SK-N-SH treated with all-trans-retinoic acid at 6 μM for 48 hours (cell line): ENCODE measurements around the gene ERI3.

ENCODE experiments used
- ATAC-seq: fragments of 200-7000 bp; cut with Tn5 transposase; 3 replicates; pipeline ENCODE4 v1.9.1; 2020; ENCODE audit warnings: mild to moderate bottlenecking, moderate library complexity
- ARNTL ChIP-seq: fragments of 450-650 bp; formaldehyde crosslinking; IDR thresholded peaks from 2 replicates; pipeline ENCODE4 v1.5.0; 2020; ENCODE audit warnings: low read depth, mild to moderate bottlenecking, moderate library complexity, borderline replicate concordance
- CSDC2 ChIP-seq: fragments of 250-450 bp; sonication (Bioruptor Pico); IDR thresholded peaks from 2 replicates; pipeline ENCODE4 v1.5.0; 2020; ENCODE audit warnings: mild to moderate bottlenecking, moderate library complexity
- ESRRG ChIP-seq: fragments of 250-450 bp; sonication (Bioruptor Pico); IDR thresholded peaks from 2 replicates; pipeline ENCODE4 v1.6.1; 2021; ENCODE audit warnings: mild to moderate bottlenecking
- GLIS3 ChIP-seq: fragments of 250-450 bp; sonication (Bioruptor Pico); IDR thresholded peaks from 2 replicates; pipeline ENCODE4 v1.5.0; 2020; ENCODE audit warnings: mild to moderate bottlenecking, moderate library complexity
- ISL1 ChIP-seq: fragments of 250-450 bp; sonication (Bioruptor Pico); IDR thresholded peaks from 2 replicates; pipeline ENCODE4 v2.1.2; 2022; ENCODE audit warnings: mild to moderate bottlenecking, moderate library complexity
- OSR1 ChIP-seq: fragments of 250-450 bp; sonication (Bioruptor Pico); IDR thresholded peaks from 2 replicates; pipeline ENCODE4 v1.8.0; 2022; ENCODE audit warnings: moderate library complexity, mild to moderate bottlenecking, inconsistent platforms
- PPARA ChIP-seq: fragments of 250-450 bp; sonication (Bioruptor Pico); IDR thresholded peaks from 2 replicates; pipeline ENCODE4 v1.5.0; 2020; ENCODE audit warnings: mild to moderate bottlenecking, borderline replicate concordance
- RARB ChIP-seq: fragments of 250-450 bp; sonication (Bioruptor Pico); IDR thresholded peaks from 2 replicates; pipeline ENCODE4 v1.8.0; 2021; ENCODE audit warnings: mild to moderate bottlenecking, moderate library complexity
- TCF4 ChIP-seq: fragments of 250-450 bp; sonication (Bioruptor Pico); IDR thresholded peaks from 2 replicates; pipeline ENCODE4 v1.8.0; 2021; ENCODE audit warnings: mild to moderate bottlenecking, moderate library complexity, borderline replicate concordance
- TOX ChIP-seq: fragments of 250-450 bp; sonication (Bioruptor Pico); IDR thresholded peaks from 2 replicates; pipeline ENCODE4 v1.8.0; 2021; ENCODE audit warnings: mild to moderate bottlenecking, moderate library complexity, borderline replicate concordance
- ZC3H10 ChIP-seq: fragments of 250-450 bp; sonication (Bioruptor Pico); IDR thresholded peaks from 2 replicates; pipeline ENCODE4 v1.5.1; 2021; ENCODE audit warnings: mild to moderate bottlenecking, moderate library complexity
- ZFP3 ChIP-seq: fragments of 250-450 bp; sonication (Bioruptor Pico); IDR thresholded peaks from 2 replicates; pipeline ENCODE4 v1.5.0; 2020; ENCODE audit warnings: mild to moderate bottlenecking, moderate library complexity
- ZNF565 ChIP-seq: fragments of 450-650 bp; formaldehyde crosslinking; conservative IDR thresholded peaks from 2 replicates; pipeline ENCODE4 v1.5.0; 2020; ENCODE audit warnings: low read depth, mild to moderate bottlenecking, moderate library complexity
- ZNF70 ChIP-seq: fragments of 450-650 bp; formaldehyde crosslinking; IDR thresholded peaks from 2 replicates; pipeline ENCODE4 v1.5.0; 2020; ENCODE audit warnings: mild to moderate bottlenecking, moderate library complexity
- ZNF8 ChIP-seq: fragments of 450-650 bp; formaldehyde crosslinking; IDR thresholded peaks from 2 replicates; pipeline ENCODE4 v1.5.0; 2020; ENCODE audit warnings: mild to moderate bottlenecking, moderate library complexity
- TF ChIP-seq, protein P1 (sequence below): fragments of 250-450 bp; sonication (Bioruptor Pico); IDR thresholded peaks from 2 replicates; pipeline ENCODE4 v1.5.0; 2020; ENCODE audit warnings: mild to moderate bottlenecking, moderate library complexity
- TF ChIP-seq, protein P2 (sequence below): fragments of 250-450 bp; sonication (Bioruptor Pico); IDR thresholded peaks from 2 replicates; pipeline ENCODE4 v1.5.1; 2021; ENCODE audit warnings: mild to moderate bottlenecking, moderate library complexity
- TF ChIP-seq, protein P3 (sequence below): fragments of 250-450 bp; sonication (Bioruptor Pico); IDR thresholded peaks from 2 replicates; pipeline ENCODE4 v1.5.1; 2020; ENCODE audit warnings: low read depth, mild to moderate bottlenecking, moderate library complexity
- TF ChIP-seq, protein P4 (sequence below): fragments of 250-450 bp; sonication (Bioruptor Pico); IDR thresholded peaks from 2 replicates; pipeline ENCODE4 v1.8.0; 2020; ENCODE audit warnings: mild to moderate bottlenecking, moderate library complexity, borderline replicate concordance
- TF ChIP-seq, protein P5 (sequence below): fragments of 250-450 bp; sonication (Bioruptor Pico); IDR thresholded peaks from 2 replicates; pipeline ENCODE4 v1.8.0; 2021; ENCODE audit warnings: low read depth, mild to moderate bottlenecking, moderate library complexity, borderline replicate concordance

Gene ERI3

DNA sequence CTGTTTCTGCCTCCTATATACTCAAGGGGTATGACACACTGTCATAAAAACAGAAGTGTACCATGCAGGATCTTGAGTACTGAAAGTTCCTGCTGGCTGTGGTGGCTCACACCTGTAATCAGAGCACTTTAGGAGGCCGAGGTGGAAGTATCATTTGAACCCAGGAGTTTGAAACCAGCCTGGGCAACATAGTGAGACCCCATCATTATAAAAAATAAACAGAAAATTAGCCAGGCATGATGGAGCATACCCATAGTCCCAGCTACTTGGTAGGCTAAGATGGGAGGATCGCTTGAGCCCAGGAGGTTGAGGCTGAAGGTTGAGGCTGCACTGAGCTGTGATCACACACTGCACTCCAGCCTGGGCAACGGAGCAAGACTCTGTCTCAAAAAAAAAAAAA, 20.1 kb downstream of the ERI3 start (continued):
- TF ChIP-seq, protein P1, sequence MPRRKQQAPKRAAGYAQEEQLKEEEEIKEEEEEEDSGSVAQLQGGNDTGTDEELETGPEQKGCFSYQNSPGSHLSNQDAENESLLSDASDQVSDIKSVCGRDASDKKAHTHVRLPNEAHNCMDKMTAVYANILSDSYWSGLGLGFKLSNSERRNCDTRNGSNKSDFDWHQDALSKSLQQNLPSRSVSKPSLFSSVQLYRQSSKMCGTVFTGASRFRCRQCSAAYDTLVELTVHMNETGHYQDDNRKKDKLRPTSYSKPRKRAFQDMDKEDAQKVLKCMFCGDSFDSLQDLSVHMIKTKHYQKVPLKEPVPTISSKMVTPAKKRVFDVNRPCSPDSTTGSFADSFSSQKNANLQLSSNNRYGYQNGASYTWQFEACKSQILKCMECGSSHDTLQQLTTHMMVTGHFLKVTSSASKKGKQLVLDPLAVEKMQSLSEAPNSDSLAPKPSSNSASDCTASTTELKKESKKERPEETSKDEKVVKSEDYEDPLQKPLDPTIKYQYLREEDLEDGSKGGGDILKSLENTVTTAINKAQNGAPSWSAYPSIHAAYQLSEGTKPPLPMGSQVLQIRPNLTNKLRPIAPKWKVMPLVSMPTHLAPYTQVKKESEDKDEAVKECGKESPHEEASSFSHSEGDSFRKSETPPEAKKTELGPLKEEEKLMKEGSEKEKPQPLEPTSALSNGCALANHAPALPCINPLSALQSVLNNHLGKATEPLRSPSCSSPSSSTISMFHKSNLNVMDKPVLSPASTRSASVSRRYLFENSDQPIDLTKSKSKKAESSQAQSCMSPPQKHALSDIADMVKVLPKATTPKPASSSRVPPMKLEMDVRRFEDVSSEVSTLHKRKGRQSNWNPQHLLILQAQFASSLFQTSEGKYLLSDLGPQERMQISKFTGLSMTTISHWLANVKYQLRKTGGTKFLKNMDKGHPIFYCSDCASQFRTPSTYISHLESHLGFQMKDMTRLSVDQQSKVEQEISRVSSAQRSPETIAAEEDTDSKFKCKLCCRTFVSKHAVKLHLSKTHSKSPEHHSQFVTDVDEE, result no peak
- no peak for TF ChIP-seq GLIS3 (CRISPR knock-in tag)
- TF ChIP-seq ZNF70, result no peak
- no peak for TF ChIP-seq ZFP3
- no peak for TF ChIP-seq TOX (CRISPR knock-in tag)
- TF ChIP-seq ZNF8 (CRISPR knock-in tag), result no peak

DNA sequence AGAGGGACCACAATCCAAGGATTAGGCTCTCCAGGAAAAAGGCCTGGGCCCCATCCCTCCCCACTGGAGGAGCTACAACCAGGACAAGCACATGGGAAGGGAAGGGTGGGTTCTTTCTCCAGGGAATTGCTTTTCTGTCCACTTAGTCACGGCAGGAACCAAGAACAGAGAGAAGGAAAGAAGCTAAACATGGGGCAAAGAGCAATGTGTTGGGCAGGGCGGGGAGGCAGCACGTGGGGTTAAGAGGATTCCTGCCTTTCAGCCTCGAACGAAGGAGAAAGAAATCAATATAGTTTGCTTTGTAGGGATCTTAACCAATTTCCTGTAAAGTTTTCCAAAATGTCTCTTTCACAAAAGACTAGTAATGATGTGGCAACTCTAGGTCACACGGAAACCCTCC, 21.7 kb downstream of the ERI3 start:
- no peak for TF ChIP-seq ARNTL
- no peak for ATAC-seq

DNA sequence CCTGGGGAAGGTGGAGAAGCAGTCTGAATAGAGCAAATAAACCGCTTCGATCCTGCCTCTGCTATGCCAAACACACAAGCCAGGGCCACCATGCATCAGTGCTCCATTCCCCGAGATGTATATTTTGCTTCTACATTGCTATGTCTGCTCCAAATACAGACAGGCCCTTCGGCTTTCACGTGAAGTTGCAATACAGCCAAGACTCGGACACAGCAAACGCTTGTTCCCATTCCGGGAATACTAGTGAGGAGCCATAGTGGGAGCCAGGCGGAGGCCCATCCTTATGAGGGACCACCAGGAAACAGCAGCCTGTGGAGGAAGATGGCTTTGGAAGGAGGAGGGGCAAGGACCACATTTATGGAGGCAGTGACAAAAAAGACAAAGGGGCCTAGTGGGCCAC, 22.6 kb downstream of the ERI3 start:
- TF ChIP-seq ZNF70 (no peak), CSDC2 (no peak), ESRRG (CRISPR knock-in tag) (no peak), ZFP3 (no peak), ARNTL (no peak), ISL1 (CRISPR knock-in tag) (no peak), GLIS3 (CRISPR knock-in tag) (no peak), ZNF565 (CRISPR knock-in tag) (no peak), ZC3H10 (no peak), PPARA (CRISPR knock-in tag) (no peak), RARB (no peak)
- TF ChIP-seq, protein P2, sequence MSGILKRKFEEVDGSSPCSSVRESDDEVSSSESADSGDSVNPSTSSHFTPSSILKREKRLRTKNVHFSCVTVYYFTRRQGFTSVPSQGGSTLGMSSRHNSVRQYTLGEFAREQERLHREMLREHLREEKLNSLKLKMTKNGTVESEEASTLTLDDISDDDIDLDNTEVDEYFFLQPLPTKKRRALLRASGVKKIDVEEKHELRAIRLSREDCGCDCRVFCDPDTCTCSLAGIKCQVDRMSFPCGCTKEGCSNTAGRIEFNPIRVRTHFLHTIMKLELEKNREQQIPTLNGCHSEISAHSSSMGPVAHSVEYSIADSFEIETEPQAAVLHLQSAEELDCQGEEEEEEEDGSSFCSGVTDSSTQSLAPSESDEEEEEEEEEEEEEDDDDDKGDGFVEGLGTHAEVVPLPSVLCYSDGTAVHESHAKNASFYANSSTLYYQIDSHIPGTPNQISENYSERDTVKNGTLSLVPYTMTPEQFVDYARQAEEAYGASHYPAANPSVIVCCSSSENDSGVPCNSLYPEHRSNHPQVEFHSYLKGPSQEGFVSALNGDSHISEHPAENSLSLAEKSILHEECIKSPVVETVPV (CRISPR knock-in tag), result no peak
- TF ChIP-seq, protein P3, sequence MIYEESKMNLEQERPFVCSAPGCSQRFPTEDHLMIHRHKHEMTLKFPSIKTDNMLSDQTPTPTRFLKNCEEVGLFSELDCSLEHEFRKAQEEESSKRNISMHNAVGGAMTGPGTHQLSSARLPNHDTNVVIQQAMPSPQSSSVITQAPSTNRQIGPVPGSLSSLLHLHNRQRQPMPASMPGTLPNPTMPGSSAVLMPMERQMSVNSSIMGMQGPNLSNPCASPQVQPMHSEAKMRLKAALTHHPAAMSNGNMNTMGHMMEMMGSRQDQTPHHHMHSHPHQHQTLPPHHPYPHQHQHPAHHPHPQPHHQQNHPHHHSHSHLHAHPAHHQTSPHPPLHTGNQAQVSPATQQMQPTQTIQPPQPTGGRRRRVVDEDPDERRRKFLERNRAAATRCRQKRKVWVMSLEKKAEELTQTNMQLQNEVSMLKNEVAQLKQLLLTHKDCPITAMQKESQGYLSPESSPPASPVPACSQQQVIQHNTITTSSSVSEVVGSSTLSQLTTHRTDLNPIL (CRISPR knock-in tag), result no peak
- ATAC-seq, result no peak

DNA sequence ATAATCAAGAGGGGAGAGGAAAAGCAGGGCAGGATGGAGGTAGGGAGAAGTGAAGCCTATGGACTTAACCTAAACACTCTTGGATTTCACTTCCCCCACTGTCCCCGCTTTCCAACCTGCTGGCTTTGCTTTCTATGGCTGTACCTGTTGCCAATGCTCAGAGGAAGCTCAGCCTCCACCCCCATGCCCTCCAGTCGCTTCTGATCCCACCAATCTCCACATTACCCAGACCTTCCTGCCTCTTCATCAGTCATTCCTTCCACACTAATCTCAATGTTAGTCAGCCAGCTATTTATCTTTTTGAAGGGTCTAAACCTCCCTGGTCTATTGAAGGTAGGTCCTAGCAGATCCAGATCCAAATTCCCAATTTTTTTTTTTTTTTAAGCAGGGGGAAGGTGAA, 24.1 kb downstream of the ERI3 start:
- TF ChIP-seq RARB (no peak), PPARA (CRISPR knock-in tag) (no peak), ISL1 (CRISPR knock-in tag) (no peak), TCF4 (CRISPR knock-in tag) (no peak), ZNF70 (no peak), ARNTL (no peak), TOX (CRISPR knock-in tag) (no peak), ZNF8 (CRISPR knock-in tag) (no peak), ESRRG (CRISPR knock-in tag) (no peak), ZNF565 (CRISPR knock-in tag) (no peak), OSR1 (CRISPR knock-in tag) (no peak)
- TF ChIP-seq, protein P1, result no peak
- TF ChIP-seq, protein P2 (CRISPR knock-in tag), result no peak
- TF ChIP-seq, protein P4, sequence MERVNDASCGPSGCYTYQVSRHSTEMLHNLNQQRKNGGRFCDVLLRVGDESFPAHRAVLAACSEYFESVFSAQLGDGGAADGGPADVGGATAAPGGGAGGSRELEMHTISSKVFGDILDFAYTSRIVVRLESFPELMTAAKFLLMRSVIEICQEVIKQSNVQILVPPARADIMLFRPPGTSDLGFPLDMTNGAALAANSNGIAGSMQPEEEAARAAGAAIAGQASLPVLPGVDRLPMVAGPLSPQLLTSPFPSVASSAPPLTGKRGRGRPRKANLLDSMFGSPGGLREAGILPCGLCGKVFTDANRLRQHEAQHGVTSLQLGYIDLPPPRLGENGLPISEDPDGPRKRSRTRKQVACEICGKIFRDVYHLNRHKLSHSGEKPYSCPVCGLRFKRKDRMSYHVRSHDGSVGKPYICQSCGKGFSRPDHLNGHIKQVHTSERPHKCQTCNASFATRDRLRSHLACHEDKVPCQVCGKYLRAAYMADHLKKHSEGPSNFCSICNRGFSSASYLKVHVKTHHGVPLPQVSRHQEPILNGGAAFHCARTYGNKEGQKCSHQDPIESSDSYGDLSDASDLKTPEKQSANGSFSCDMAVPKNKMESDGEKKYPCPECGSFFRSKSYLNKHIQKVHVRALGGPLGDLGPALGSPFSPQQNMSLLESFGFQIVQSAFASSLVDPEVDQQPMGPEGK, result no peak
- TF ChIP-seq, protein P5, sequence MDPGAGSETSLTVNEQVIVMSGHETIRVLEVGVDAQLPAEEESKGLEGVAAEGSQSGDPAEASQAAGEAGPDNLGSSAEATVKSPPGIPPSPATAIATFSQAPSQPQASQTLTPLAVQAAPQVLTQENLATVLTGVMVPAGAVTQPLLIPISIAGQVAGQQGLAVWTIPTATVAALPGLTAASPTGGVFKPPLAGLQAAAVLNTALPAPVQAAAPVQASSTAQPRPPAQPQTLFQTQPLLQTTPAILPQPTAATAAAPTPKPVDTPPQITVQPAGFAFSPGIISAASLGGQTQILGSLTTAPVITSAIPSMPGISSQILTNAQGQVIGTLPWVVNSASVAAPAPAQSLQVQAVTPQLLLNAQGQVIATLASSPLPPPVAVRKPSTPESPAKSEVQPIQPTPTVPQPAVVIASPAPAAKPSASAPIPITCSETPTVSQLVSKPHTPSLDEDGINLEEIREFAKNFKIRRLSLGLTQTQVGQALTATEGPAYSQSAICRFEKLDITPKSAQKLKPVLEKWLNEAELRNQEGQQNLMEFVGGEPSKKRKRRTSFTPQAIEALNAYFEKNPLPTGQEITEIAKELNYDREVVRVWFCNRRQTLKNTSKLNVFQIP, result no peak
- TF ChIP-seq, protein P3 (CRISPR knock-in tag), result no peak
- TF ChIP-seq, all 23 proteins: peak for 0
- no peak for ATAC-seq
